ENCODE data around the gene FLAD1.

The FLAD1 gene

GRCh38 chr1:155019377-155020245 lies 36.5 kb downstream of the FLAD1 start:
- no peak for DNase-seq

- no peak for DNase-seq
Measured at GRCh38 chr1:155022136-155022926, 39.2 kb downstream of the FLAD1 start.

GRCh38 chr1:155022927-155023236 lies 39.7 kb downstream of the FLAD1 start:
- peak; percentile 81 for DNase-seq

GRCh38 chr1:155023627-155024026 lies 40.5 kb downstream of the FLAD1 start:
- DNase-seq = no peak

- DNase-seq = no peak
Measured at GRCh38 chr1:155024315-155024714, 41.2 kb downstream of the FLAD1 start.

GRCh38 chr1:155026154-155026553 lies 43.0 kb downstream of the FLAD1 start:
- DNase-seq = no peak

- DNase-seq = no peak
Measured at GRCh38 chr1:155026588-155026987, 43.4 kb downstream of the FLAD1 start.

GRCh38 chr1:155029513-155030242 lies 46.5 kb downstream of the FLAD1 start:
- DNase-seq = no peak

- no peak for DNase-seq
Measured at GRCh38 chr1:155030243-155030795, 47.2 kb downstream of the FLAD1 start.

GRCh38 chr1:155030899-155031298 lies 47.8 kb downstream of the FLAD1 start:
- DNase-seq = no peak

GRCh38 chr1:155032886-155033285 lies 49.7 kb downstream of the FLAD1 start:
- DNase-seq = no peak

- DNase-seq = no peak
Measured at GRCh38 chr1:155033524-155033923, 50.4 kb downstream of the FLAD1 start, which contains the start of the genes DCST1 and DCST2. Gene DCST1, plus strand, starts transcription at chr1:155033824. Its CDS starts 213 bp downstream, at chr1:155034037. Gene DCST2, minus strand, starts transcription at chr1:155033781. Its CDS starts 80 bp downstream, at chr1:155033701.

GRCh38 chr1:155034318-155035208 lies 51.4 kb downstream of the FLAD1 start:
- no peak for DNase-seq

- no peak for DNase-seq
Measured at GRCh38 chr1:155035936-155036335, 52.8 kb downstream of the FLAD1 start.

- DNase-seq = no peak
Measured at GRCh38 chr1:155037043-155037442, 53.9 kb downstream of the FLAD1 start.

GRCh38 chr1:155037851-155038441 lies 54.8 kb downstream of the FLAD1 start:
- DNase-seq = no peak

GRCh38 chr1:155038602-155039307 lies 55.6 kb downstream of the FLAD1 start:
- DNase-seq = no peak

- no peak for DNase-seq
Measured at GRCh38 chr1:155039308-155039669, 56.1 kb downstream of the FLAD1 start.

GRCh38 chr1:155040358-155041093 lies 57.4 kb downstream of the FLAD1 start:
- no peak for DNase-seq
